ENCODE results near the gene PACSIN3. TPM values are rescaled to one million over a fixed set of nuclear protein-coding genes. Genes with fewer than 3 reads are reported as not detected.
A peak's percentile ranks its signal among the peaks of the same experiment; 100 is the strongest.

The PACSIN3 gene
- total RNA-seq, 1 experiment from 2014 or later, result 32.0 TPM

DNA sequence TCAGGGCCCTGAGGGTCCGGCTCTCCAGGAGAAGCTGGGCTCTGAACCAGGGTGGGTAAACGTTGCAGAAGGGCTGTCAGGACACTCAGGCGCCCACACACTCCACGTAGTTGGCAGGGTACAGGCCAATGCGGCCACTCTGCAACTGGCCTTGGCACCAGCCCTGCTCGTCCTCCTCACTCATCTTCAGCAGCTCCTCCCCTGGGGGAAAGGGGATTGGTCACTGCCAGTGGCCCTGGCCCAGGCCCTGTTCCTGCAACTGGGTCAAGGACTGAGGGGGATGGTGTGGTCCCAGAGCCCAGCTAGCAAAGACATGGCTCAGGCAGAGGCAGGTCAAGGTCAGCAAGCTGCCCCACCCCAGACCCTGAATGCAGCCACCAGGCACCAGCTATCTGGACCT, 8.4 kb downstream of the PACSIN3 start:
- Histone ChIP-seq H3K9me3 (ENCODE audit: low read depth, low read length, poor library complexity, severe bottlenecking) (no peaks in the 10 kb centered on the region), H3K4me3 (ENCODE audit: low read depth, low read length, poor library complexity, severe bottlenecking) (peak overlapping the region; percentile 72), H3K36me3 (ENCODE audit: insufficient read depth, low read length, poor library complexity, severe bottlenecking) (peaks cover 40% of the 10 kb centered on the region), H3K4me1 (ENCODE audit: insufficient read depth, low read length, poor library complexity, severe bottlenecking) (peaks cover 16% of the 10 kb centered on the region), H3K27ac (ENCODE audit: low read depth, low read length, poor library complexity, severe bottlenecking) (peak overlapping the region; percentile 93), H3K27me3 (replicated peaks; ENCODE audit: insufficient read depth, low read depth, low read length, poor library complexity) (no peaks in the 10 kb centered on the region)
- no peak for DNase-seq (ENCODE audit: low spot score)
- ChIA-PET POLR2A (ENCODE audit: low non-redundant PET) (no interaction called here), CTCF (interaction anchor here (0.8 to 2.3 kb wide), 3 partner anchors 39 to 177 kb away, joined by 3 to 11 read pairs (median 9); no protein-coding TSS in a partner anchor)
- TF ChIP-seq EZH2 (IDR thresholded peaks at IDR 0.05; ENCODE audit: borderline replicate concordance, low read depth, low read length, poor library complexity, severe bottlenecking), result no peak
- TF ChIP-seq, protein P1, sequence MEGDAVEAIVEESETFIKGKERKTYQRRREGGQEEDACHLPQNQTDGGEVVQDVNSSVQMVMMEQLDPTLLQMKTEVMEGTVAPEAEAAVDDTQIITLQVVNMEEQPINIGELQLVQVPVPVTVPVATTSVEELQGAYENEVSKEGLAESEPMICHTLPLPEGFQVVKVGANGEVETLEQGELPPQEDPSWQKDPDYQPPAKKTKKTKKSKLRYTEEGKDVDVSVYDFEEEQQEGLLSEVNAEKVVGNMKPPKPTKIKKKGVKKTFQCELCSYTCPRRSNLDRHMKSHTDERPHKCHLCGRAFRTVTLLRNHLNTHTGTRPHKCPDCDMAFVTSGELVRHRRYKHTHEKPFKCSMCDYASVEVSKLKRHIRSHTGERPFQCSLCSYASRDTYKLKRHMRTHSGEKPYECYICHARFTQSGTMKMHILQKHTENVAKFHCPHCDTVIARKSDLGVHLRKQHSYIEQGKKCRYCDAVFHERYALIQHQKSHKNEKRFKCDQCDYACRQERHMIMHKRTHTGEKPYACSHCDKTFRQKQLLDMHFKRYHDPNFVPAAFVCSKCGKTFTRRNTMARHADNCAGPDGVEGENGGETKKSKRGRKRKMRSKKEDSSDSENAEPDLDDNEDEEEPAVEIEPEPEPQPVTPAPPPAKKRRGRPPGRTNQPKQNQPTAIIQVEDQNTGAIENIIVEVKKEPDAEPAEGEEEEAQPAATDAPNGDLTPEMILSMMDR (conservative IDR thresholded peaks at IDR 0.05; ENCODE audit: low read depth, low read length), result no peak
- intact Hi-C loops (cut with micrococcal nuclease; ENCODE audit: unreplicated experiment), result loop anchor here (1.0 to 5.0 kb wide), 8 partner anchors 69 to 674 kb away; partner anchors contain the start of gene ACP2
- no TSS peak for BruUV-seq (replicated peaks)

DNA sequence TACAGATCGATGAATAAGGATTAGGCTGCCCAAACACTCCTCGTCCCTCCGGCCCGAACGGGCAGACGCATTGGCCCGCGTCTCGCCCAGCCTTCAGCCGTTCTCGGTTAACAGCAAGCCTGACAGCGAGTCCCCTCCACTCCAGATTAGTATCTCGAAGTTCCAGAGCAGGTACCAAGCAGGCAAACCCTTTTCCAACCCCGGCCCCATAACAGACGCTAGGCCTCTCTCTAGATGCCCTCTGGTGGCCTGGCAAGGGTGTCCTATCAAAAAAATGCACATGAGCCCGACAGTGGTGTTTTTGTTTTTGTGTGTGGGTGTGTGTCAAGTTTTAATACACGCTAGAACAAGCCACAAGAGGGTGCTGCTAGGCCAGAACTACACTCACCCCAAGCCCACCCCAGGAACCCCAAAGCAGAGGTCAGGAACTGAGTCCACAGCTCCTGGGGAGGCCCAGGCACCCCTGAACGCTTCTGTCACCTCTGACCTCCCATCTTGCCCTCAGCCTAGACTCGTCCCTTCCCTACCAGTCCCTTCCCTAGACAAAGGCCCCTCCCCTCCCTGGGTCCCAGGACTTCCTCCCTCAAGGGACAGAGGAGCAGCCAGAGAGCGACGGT, 8.9 kb downstream of the PACSIN3 start:
- Histone ChIP-seq H3K27me3 (replicated peaks; ENCODE audit: insufficient read depth, low read depth, low read length, poor library complexity) (no peaks in the 10 kb centered on the region), H3K36me3 (ENCODE audit: insufficient read depth, low read length, poor library complexity, severe bottlenecking) (peaks cover 45% of the 10 kb centered on the region), H3K4me1 (ENCODE audit: insufficient read depth, low read length, poor library complexity, severe bottlenecking) (peaks cover 16% of the 10 kb centered on the region), H3K4me3 (ENCODE audit: low read depth, low read length, poor library complexity, severe bottlenecking) (peak overlapping the region; percentile 72), H3K27ac (ENCODE audit: low read depth, low read length, poor library complexity, severe bottlenecking) (peak overlapping the region; percentile 93), H3K9me3 (ENCODE audit: low read depth, low read length, poor library complexity, severe bottlenecking) (no peaks in the 10 kb centered on the region)
- BruUV-seq (replicated peaks), result no TSS peak
- DNase-seq (ENCODE audit: low spot score), result peak; percentile 97
- ChIA-PET POLR2A (ENCODE audit: low non-redundant PET) (no interaction called here), CTCF (interaction anchor here (2.3 kb wide), 1 partner anchor 82 kb away, joined by 11 read pairs; no protein-coding TSS in a partner anchor)
- TF ChIP-seq EZH2 (IDR thresholded peaks at IDR 0.05; ENCODE audit: borderline replicate concordance, low read depth, low read length, poor library complexity, severe bottlenecking), result no peak
- TF ChIP-seq, protein P1 (conservative IDR thresholded peaks at IDR 0.05; ENCODE audit: low read depth, low read length), result peak; percentile 99
- intact Hi-C loops (cut with micrococcal nuclease; ENCODE audit: unreplicated experiment), result loop anchor here (1.0 to 5.0 kb wide), 8 partner anchors 70 to 675 kb away; partner anchors contain the start of gene ACP2

DNA sequence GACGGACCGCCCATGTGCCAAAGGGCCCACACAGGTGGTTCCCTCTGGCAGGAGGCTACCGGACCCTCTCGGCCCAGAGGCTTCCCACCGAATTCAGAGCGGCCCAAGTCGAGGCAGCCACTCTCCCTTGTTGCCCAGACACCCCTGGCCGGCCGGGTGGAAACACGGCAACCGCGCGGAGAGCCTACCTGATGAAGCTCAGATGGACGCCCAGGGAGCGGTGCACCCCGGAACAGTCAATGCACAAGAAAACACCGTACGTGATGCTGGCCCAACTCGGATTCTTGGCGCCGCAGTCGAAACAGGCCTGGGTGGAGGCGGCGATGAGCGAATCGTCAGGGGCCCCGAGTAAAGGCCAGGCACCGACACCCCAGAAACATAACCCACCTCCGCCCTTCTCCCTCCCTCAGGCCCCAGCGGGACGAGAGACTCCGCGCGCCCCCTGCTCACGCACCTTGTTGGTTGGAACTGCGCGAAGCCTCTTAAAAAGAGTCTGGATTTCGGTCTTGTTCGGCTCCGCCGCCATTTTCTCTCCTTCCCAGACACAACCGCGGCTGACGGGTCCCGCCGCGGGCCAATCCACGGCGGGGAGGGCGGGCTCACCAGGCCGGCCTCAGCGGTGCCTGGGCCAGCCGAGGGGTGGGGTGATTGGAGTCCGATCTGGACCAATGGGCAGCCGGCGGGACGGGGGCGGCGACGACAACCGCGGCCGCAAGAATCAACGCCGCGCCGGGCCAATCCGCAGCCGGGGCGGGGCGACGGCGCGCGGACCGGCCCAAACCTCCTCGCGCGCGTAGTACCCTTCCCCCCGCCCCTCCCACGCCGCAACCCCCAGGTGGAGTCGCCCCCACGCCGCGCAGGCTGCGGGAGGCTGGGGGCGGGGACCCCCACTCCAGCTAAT, 9.7 kb downstream of the PACSIN3 start, which contains the start of gene ARFGAP2:
Gene ARFGAP2, minus strand, starts transcription at position 552 of the 901 bp plus-strand sequence. Its CDS starts 26 bp downstream, at position 526.
- BruUV-seq (replicated peaks), result TSS peak; percentile 58
- POLR2A ChIA-PET (ENCODE audit: low non-redundant PET), result no interaction called here
- Histone ChIP-seq H3K27me3 (replicated peaks; ENCODE audit: insufficient read depth, low read depth, low read length, poor library complexity) (no peaks in the 10 kb centered on the region), H3K9me3 (ENCODE audit: low read depth, low read length, poor library complexity, severe bottlenecking) (no peaks in the 10 kb centered on the region), H3K27ac (ENCODE audit: low read depth, low read length, poor library complexity, severe bottlenecking) (peak within 1 kb of the TSS; percentile 93), H3K4me1 (ENCODE audit: insufficient read depth, low read length, poor library complexity, severe bottlenecking) (peaks cover 16% of the 10 kb centered on the region), H3K4me3 (ENCODE audit: low read depth, low read length, poor library complexity, severe bottlenecking) (peak within 1 kb of the TSS; percentile 72), H3K36me3 (ENCODE audit: insufficient read depth, low read length, poor library complexity, severe bottlenecking) (peaks cover 53% of the 10 kb centered on the region)
- intact Hi-C loops (cut with micrococcal nuclease; ENCODE audit: unreplicated experiment), result loop anchor here (1.0 to 5.0 kb wide), 9 partner anchors 71 to 676 kb away; partner anchors contain the start of genes ACP2 and SLC39A13
- DNase-seq (ENCODE audit: low spot score), result peak; percentile 100
- CTCF ChIA-PET, result interaction anchor here (2.3 kb wide), 1 partner anchor 83 kb away, joined by 11 read pairs; no protein-coding TSS in a partner anchor
- no peak for TF ChIP-seq EZH2 (IDR thresholded peaks at IDR 0.05; ENCODE audit: borderline replicate concordance, low read depth, low read length, poor library complexity, severe bottlenecking)
- TF ChIP-seq, protein P1 (conservative IDR thresholded peaks at IDR 0.05; ENCODE audit: low read depth, low read length), result no peak

Data from A673 (cell line).